ENCODE data around the gene UNC93B1. TPM values are rescaled to one million over a fixed set of nuclear protein-coding genes. Genes with fewer than 3 reads are reported as not detected.

UNC93B1 gene
- total and polyA plus RNA-seq, 2 of the 8 experiments (the other 6 are each of a cell fraction or from before 2014, with no cell fraction given), result 18.9 to 34.3 TPM

GRCh38 chr11:68003846-68004550, at the start of gene UNC93B1 (continued):
- TF ChIP-seq, protein P1, sequence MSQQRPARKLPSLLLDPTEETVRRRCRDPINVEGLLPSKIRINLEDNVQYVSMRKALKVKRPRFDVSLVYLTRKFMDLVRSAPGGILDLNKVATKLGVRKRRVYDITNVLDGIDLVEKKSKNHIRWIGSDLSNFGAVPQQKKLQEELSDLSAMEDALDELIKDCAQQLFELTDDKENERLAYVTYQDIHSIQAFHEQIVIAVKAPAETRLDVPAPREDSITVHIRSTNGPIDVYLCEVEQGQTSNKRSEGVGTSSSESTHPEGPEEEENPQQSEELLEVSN (IDR thresholded peaks at IDR 0.05), result peak; percentile 42
- TF ChIP-seq CTBP2 (IDR thresholded peaks at IDR 0.05; ENCODE audit: borderline replicate concordance, insufficient read depth, insufficient read length, low read length), result no peak
- 0 out of 2 replicates have a peak, but pooled peaks have one; percentile 26 for TF ChIP-seq PHF8 (conservative IDR thresholded peaks at IDR 0.05; ENCODE audit: low read depth, low read length)
- TF ChIP-seq BACH1 (IDR thresholded peaks at IDR 0.05; ENCODE audit: low read length), result peak; percentile 51

All from H1 (cell line).